IPS-NIHi11 (cell line): ENCODE data around the gene ENDOU.
"Not testable (repeated sequence)": the region's sequence is repeated elsewhere in the genome, so short reads cannot be mapped to it uniquely, and the experiment has no call there.

ENCODE experiments used
- DNase-seq: peaks from one replicate; pipeline ENCODE4 v3.0.0; 2012; ENCODE audit warnings: mixed read lengths, low spot score

The ENDOU gene

GRCh38 chr12:47686645-47687240 is 38.5 kb downstream of the ENDOU start:
- DNase-seq, result peak; percentile 42

GRCh38 chr12:47679785-47680184 is 45.5 kb downstream of the ENDOU start:
- DNase-seq, result no peak

- no peak for DNase-seq
Observed at GRCh38 chr12:47672068-47672467, 53.2 kb downstream of the ENDOU start.

GRCh38 chr12:47667935-47668334 is 57.4 kb downstream of the ENDOU start:
- not testable (repeated sequence) for DNase-seq
